Measurements from ENCODE around the gene KRT82.
"Not testable (repeated sequence)": the region's sequence is repeated elsewhere in the genome, so short reads cannot be mapped to it uniquely, and the experiment has no call there.

KRT82 gene

GRCh38 chr12:52413202-52413601, 7.1 kb upstream of the KRT82 start:
- TF ChIP-seq, protein P1, sequence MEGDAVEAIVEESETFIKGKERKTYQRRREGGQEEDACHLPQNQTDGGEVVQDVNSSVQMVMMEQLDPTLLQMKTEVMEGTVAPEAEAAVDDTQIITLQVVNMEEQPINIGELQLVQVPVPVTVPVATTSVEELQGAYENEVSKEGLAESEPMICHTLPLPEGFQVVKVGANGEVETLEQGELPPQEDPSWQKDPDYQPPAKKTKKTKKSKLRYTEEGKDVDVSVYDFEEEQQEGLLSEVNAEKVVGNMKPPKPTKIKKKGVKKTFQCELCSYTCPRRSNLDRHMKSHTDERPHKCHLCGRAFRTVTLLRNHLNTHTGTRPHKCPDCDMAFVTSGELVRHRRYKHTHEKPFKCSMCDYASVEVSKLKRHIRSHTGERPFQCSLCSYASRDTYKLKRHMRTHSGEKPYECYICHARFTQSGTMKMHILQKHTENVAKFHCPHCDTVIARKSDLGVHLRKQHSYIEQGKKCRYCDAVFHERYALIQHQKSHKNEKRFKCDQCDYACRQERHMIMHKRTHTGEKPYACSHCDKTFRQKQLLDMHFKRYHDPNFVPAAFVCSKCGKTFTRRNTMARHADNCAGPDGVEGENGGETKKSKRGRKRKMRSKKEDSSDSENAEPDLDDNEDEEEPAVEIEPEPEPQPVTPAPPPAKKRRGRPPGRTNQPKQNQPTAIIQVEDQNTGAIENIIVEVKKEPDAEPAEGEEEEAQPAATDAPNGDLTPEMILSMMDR (IDR thresholded peaks at IDR 0.05; ENCODE audit: insufficient read depth, low read depth, low read length, missing control alignments), result no peak
- H3K4me3 ChIP-seq (ENCODE audit: low read length), result no peak overlapping the region
- DNase-seq (ENCODE audit: low read depth), result peak; percentile 44

GRCh38 chr12:52411815-52412214, 5.7 kb upstream of the KRT82 start:
- no peak overlapping the region for H3K4me3 ChIP-seq (ENCODE audit: low read length)
- TF ChIP-seq, protein P1 (IDR thresholded peaks at IDR 0.05; ENCODE audit: insufficient read depth, low read depth, low read length, missing control alignments), result no peak
- no peak for DNase-seq (ENCODE audit: low read depth)

DNA sequence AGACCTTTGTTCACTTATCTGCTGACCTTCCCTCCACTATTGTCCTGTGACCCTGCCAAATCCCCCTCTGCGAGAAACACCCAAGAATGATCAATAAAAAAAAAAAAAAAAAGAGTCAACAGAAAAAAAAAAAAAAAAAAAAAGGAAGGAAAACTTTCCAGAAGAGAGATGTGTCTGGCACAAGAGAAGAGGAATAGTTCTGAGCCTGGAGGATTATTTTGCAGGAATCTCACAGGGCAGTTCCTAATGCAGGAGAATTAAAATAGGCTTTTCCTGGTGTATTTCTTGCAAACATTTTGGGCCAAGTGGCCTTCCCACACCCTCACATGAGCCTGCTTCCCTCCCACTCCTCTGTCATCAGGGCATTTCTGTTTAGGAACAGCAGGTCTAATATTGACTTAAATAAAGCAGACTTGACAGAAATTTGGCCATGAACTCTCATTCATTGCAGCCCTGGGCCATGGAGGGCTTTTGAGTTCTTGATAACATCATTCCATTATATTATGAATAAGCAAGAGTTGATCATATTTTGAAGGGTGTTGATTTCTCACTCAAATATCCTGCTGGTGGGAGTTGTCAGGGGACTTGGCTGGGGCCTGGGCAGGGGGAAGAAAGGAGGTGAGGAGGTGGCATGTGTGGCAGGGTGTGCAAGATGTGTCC, 4.6 kb upstream of the KRT82 start:
- DNase-seq (ENCODE audit: low read depth); H3K4me3 ChIP-seq (ENCODE audit: low read length): not testable (repeated sequence)

DNA sequence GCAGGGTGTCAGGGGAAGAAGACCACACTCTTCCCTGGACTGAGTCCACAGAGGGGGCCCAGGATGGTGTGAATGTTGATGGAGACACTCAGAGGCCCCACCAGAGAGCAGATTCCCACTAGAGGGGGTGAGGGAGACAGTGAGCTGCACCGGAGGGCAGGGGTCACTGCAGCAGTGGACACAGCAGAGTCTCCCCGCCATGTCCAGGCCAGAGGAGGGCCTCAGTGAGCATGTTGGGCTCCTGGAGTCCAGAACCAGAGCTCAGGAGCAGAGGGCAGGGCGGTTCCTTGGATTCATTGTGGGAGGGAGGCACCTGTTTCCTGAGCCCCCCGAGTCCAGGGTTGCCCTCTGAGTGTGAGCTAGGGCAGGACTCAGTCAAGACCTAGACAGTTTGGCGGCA, 1.8 kb upstream of the KRT82 start:
- DNase-seq (ENCODE audit: low read depth), result no peak
- TF ChIP-seq, protein P1 (IDR thresholded peaks at IDR 0.05; ENCODE audit: insufficient read depth, low read depth, low read length, missing control alignments), result no peak
- no peak overlapping the region for H3K4me3 ChIP-seq (ENCODE audit: low read length)

DNA sequence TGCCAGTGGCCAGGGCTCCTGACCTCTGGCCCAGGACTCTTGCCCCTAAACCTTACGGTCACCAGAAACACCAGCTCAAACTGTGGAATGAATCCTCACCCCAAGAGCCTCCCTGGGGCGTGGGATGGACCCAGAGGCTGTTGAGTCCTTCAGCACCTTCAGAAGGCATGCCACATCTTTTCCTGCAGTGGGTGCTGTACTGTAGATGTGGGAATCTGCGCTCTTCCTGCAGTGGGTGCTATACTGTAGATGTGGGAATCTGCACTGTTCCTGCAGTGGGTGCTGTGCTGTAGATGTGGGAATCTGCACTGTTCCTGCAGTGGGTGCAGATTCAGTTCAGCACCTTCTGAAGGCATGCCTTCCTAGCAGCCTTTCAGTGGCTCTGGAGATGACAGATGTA, 1.2 kb downstream of the KRT82 start:
- no peak overlapping the region for H3K4me3 ChIP-seq (ENCODE audit: low read length)
- TF ChIP-seq, protein P1 (IDR thresholded peaks at IDR 0.05; ENCODE audit: insufficient read depth, low read depth, low read length, missing control alignments), result no peak
- DNase-seq (ENCODE audit: low read depth), result no peak

GRCh38 chr12:52403561-52403960, 2.6 kb downstream of the KRT82 start:
- TF ChIP-seq, protein P1 (IDR thresholded peaks at IDR 0.05; ENCODE audit: insufficient read depth, low read depth, low read length, missing control alignments), result no peak
- no peak overlapping the region for H3K4me3 ChIP-seq (ENCODE audit: low read length)
- DNase-seq (ENCODE audit: low read depth), result no peak

DNA sequence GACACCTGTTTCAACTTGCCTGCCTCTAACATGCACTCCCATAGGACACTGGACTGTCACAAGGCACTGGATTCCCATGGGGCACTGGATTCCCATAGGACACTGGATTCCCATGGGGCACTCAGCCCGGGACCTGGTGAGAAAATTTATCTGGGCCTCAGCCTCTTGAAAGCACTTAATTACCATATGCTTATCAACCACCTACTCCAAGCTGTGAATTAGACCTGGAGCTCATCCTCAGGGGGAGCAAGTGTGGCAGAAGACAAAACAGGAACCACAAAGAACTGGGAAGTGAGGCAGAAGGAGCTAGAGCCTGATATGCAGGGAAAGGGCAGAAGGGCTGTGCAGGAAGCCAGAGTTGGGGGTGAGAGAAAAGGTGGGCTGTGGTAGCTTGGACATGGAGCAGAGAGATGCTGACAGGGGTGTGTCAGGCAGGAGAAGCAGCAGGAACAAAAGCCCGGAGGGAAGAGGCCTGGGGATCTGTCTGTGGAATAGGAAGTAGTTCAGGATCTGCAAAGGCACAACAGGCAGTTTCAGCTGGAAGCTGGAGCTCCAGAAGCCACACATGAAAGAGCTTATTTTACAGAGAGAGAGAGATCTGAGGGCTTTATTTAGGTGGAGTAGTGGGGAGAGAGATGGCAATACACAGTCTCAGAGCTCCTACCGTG, 3.1 kb downstream of the KRT82 start:
- DNase-seq (ENCODE audit: low read depth), result no peak
- TF ChIP-seq, protein P1 (IDR thresholded peaks at IDR 0.05; ENCODE audit: insufficient read depth, low read depth, low read length, missing control alignments), result no peak
- no peak overlapping the region for H3K4me3 ChIP-seq (ENCODE audit: low read length)
